SK-N-SH treated with all-trans-retinoic acid at 6 μM for 48 hours (cell line): ENCODE results near the gene WDR18.

Experiments used
- ARNTL ChIP-seq: fragments of 450-650 bp; formaldehyde crosslinking; IDR thresholded peaks from 2 replicates; pipeline ENCODE4 v1.5.0; 2020; ENCODE audit warnings: low read depth, mild to moderate bottlenecking, moderate library complexity, borderline replicate concordance
- BACH2 ChIP-seq: fragments of 250-450 bp; sonication (Bioruptor Pico); IDR thresholded peaks from 2 replicates; pipeline ENCODE4 v1.9.0; 2021; ENCODE audit warnings: mild to moderate bottlenecking, borderline replicate concordance
- CREB5 ChIP-seq: fragments of 250-450 bp; sonication (Bioruptor Pico); IDR thresholded peaks from 2 replicates; pipeline ENCODE4 v1.5.1; 2020; ENCODE audit warnings: low read depth, mild to moderate bottlenecking, moderate library complexity
- CSDC2 ChIP-seq: fragments of 250-450 bp; sonication (Bioruptor Pico); IDR thresholded peaks from 2 replicates; pipeline ENCODE4 v1.5.0; 2020; ENCODE audit warnings: mild to moderate bottlenecking, moderate library complexity
- ESRRG ChIP-seq: fragments of 250-450 bp; sonication (Bioruptor Pico); IDR thresholded peaks from 2 replicates; pipeline ENCODE4 v1.6.1; 2021; ENCODE audit warnings: mild to moderate bottlenecking
- GLIS3 ChIP-seq: fragments of 250-450 bp; sonication (Bioruptor Pico); IDR thresholded peaks from 2 replicates; pipeline ENCODE4 v1.5.0; 2020; ENCODE audit warnings: mild to moderate bottlenecking, moderate library complexity
- ISL1 ChIP-seq: fragments of 250-450 bp; sonication (Bioruptor Pico); IDR thresholded peaks from 2 replicates; pipeline ENCODE4 v2.1.2; 2022; ENCODE audit warnings: mild to moderate bottlenecking, moderate library complexity
- OSR1 ChIP-seq: fragments of 250-450 bp; sonication (Bioruptor Pico); IDR thresholded peaks from 2 replicates; pipeline ENCODE4 v1.8.0; 2022; ENCODE audit warnings: moderate library complexity, mild to moderate bottlenecking, inconsistent platforms
- PATZ1 ChIP-seq: fragments of 250-450 bp; sonication (Bioruptor Pico); IDR thresholded peaks from 2 replicates; pipeline ENCODE4 v1.8.0; 2020; ENCODE audit warnings: mild to moderate bottlenecking, moderate library complexity, borderline replicate concordance
- RARB ChIP-seq: fragments of 250-450 bp; sonication (Bioruptor Pico); IDR thresholded peaks from 2 replicates; pipeline ENCODE4 v1.8.0; 2021; ENCODE audit warnings: mild to moderate bottlenecking, moderate library complexity
- TCF4 ChIP-seq: fragments of 250-450 bp; sonication (Bioruptor Pico); IDR thresholded peaks from 2 replicates; pipeline ENCODE4 v1.8.0; 2021; ENCODE audit warnings: mild to moderate bottlenecking, moderate library complexity, borderline replicate concordance
- ZFP30 ChIP-seq: fragments of 450-650 bp; formaldehyde crosslinking; IDR thresholded peaks from 2 replicates; pipeline ENCODE4 v1.5.0; 2022; ENCODE audit warnings: mild to moderate bottlenecking, moderate library complexity
- ZNF565 ChIP-seq: fragments of 450-650 bp; formaldehyde crosslinking; conservative IDR thresholded peaks from 2 replicates; pipeline ENCODE4 v1.5.0; 2020; ENCODE audit warnings: low read depth, mild to moderate bottlenecking, moderate library complexity
- TF ChIP-seq, protein P1 (sequence below): fragments of 250-450 bp; sonication (Bioruptor Pico); IDR thresholded peaks from 2 replicates; pipeline ENCODE4 v1.5.0; 2020; ENCODE audit warnings: mild to moderate bottlenecking, moderate library complexity

DNA sequence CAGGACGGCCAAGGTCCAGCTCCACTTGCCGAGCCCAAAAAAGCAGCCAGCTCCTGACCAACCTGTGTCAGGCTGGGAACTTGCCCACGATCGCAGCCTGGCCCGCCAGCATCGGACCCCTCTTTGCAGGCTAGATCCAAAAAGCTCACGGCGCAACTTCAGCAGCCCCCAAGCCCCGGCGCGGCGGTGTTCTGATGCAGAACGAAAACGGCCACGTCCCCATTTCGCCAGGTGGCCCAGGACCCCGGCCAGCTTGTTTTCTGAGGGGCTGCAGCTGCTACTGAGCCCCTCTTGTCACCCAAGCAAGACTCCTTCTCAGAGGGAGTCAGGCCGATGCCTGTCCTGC, 35.4 kb downstream of the WDR18 start:
- no peak for TF ChIP-seq CREB5 (CRISPR knock-in tag)
- TF ChIP-seq ZNF565 (CRISPR knock-in tag), result no peak
- TF ChIP-seq PATZ1, result no peak
- no peak for TF ChIP-seq ESRRG (CRISPR knock-in tag)
- TF ChIP-seq TCF4 (CRISPR knock-in tag), result no peak
- TF ChIP-seq ZFP30 (CRISPR knock-in tag), result no peak
- TF ChIP-seq GLIS3, result no peak
- TF ChIP-seq RARB (CRISPR knock-in tag), result no peak
- TF ChIP-seq ARNTL (CRISPR knock-in tag), result no peak
- no peak for TF ChIP-seq CSDC2 (CRISPR knock-in tag)
- no peak for TF ChIP-seq ISL1 (CRISPR knock-in tag)
- TF ChIP-seq, protein P1, sequence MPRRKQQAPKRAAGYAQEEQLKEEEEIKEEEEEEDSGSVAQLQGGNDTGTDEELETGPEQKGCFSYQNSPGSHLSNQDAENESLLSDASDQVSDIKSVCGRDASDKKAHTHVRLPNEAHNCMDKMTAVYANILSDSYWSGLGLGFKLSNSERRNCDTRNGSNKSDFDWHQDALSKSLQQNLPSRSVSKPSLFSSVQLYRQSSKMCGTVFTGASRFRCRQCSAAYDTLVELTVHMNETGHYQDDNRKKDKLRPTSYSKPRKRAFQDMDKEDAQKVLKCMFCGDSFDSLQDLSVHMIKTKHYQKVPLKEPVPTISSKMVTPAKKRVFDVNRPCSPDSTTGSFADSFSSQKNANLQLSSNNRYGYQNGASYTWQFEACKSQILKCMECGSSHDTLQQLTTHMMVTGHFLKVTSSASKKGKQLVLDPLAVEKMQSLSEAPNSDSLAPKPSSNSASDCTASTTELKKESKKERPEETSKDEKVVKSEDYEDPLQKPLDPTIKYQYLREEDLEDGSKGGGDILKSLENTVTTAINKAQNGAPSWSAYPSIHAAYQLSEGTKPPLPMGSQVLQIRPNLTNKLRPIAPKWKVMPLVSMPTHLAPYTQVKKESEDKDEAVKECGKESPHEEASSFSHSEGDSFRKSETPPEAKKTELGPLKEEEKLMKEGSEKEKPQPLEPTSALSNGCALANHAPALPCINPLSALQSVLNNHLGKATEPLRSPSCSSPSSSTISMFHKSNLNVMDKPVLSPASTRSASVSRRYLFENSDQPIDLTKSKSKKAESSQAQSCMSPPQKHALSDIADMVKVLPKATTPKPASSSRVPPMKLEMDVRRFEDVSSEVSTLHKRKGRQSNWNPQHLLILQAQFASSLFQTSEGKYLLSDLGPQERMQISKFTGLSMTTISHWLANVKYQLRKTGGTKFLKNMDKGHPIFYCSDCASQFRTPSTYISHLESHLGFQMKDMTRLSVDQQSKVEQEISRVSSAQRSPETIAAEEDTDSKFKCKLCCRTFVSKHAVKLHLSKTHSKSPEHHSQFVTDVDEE, result no peak
- TF ChIP-seq BACH2 (CRISPR knock-in tag), result no peak
- no peak for TF ChIP-seq OSR1 (CRISPR knock-in tag)
